Stimulated activated CD4-positive, alpha-beta T cell treated with anti-CD3 and anti-CD28 coated beads, Interleukin-15, amount 100 ng/mL, for 1 hour (primary cell): ENCODE measurements around the gene TANGO2.
A peak's percentile ranks its signal among the peaks of the same experiment; 100 is the strongest.

ENCODE experiments used
- DNase-seq, 2 donors: peaks; one replicate each; pipeline ENCODE4 v3.0.0-alpha.2; 2020; ENCODE audit warnings: low read depth in 1 of 2, low spot score in 1 of 2

Gene TANGO2

DNA sequence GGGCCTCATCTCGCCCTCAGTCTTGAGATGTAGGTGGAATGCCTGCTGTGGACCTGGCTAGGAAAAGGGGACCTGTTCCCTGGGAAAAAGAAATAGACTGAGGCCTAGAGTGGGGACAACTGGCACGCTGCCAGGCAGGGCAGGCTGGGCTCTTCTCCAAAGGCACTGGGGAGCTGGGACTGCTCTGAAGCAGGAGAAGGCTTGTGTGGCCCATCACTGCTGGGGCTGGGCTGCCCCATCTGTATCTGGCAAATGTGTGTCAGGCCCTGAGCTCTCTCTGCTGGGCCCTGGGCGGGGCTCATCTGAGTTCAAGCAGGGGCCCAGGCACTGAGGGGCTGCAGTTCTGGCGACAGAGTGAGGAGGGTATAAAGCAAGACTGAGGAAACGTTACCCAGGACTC is 37.2 kb upstream of the TANGO2 start:
- DNase-seq = no peak

DNA sequence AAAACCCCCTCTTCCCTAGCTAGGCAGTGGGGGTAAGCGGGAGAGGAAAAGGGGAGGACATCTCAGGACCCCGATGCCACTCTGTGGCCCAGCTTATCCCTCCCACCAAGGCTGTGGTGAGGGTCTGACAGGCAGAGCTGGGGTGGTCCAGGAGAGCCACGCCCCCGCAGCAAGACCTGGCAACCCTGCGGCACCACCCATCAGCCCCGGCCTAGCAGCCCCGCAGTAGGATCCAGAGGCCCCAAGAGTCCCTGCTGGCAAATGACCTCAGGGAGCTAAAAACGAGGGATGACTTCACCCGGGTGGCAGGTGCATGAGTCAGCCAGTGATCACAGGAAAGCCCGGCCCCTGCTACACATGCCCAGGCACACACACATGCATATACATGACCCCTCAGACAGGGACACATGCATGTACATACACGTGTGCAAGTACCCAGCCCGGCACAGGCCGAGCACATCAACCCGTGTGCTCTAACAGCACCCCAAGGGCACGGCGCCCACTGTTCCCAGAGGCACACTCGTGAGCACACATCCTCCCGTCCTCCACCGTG is 36.6 kb upstream of the TANGO2 start:
- DNase-seq = no peak

DNA sequence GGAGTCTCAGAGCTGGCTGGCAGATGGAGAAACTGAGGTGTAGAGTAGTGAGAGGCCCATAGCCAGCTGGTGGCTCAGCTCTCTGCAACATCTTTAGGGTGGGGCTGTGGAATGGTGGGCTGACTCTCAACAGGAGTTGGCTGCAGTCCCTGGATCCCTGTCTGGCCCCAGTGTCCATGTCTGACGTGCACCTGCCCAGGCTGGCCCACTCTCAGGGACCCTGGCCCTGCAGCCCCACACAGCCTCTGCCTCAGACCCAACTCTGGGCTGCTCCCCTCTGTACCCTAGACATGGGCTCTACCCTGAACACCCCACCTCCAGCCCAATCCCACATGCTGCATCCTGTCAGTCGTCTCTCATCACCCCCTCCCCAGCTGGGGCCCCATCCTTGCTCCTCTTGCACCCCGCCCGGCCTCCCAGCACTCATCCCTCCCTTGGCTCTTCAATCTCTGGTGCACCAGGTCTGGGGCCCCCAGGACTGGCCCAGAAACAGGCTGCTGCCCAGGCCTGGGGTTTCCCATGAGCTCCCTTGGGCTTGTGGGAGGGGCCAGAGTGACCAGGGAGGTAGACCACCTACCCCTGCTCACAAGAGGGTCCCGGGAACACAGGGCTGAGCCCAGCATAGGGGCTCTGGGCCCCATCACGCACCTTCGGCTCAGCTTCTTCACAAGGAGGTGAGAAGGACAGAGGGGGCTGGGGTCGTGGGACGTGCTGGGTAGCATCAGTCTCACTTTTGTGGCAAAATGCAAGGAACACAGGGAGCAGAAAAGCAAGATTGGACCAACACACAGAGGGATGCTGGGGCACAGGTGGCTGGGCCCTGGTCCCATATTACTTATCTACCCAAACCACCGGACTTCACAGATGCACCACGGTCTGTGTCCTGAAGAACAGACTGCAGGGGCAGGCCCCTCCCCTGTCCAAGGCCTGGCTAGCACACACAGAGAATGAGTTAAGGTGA is 35.8 kb upstream of the TANGO2 start:
- DNase-seq = no peak

DNA sequence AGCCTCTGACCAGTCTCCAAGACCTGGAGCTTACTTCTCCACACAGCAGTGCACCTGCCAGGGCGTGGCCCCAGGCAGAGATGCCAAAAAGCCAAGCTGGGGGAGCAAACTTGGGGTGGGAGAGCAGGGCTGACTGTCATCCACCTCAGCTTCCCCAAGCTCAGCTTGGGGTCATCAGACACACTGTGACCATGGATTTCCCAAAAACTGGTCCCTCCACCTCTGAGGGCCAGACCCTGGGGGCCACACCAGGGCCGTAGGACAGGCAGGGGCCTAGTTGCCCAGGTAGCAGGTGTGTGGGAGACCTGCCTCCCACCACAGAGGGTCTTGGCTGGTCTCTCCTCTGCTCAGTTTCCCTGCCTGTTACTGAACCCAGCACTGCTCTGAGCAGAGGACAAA is 34.9 kb upstream of the TANGO2 start:
- DNase-seq = no peak

DNA sequence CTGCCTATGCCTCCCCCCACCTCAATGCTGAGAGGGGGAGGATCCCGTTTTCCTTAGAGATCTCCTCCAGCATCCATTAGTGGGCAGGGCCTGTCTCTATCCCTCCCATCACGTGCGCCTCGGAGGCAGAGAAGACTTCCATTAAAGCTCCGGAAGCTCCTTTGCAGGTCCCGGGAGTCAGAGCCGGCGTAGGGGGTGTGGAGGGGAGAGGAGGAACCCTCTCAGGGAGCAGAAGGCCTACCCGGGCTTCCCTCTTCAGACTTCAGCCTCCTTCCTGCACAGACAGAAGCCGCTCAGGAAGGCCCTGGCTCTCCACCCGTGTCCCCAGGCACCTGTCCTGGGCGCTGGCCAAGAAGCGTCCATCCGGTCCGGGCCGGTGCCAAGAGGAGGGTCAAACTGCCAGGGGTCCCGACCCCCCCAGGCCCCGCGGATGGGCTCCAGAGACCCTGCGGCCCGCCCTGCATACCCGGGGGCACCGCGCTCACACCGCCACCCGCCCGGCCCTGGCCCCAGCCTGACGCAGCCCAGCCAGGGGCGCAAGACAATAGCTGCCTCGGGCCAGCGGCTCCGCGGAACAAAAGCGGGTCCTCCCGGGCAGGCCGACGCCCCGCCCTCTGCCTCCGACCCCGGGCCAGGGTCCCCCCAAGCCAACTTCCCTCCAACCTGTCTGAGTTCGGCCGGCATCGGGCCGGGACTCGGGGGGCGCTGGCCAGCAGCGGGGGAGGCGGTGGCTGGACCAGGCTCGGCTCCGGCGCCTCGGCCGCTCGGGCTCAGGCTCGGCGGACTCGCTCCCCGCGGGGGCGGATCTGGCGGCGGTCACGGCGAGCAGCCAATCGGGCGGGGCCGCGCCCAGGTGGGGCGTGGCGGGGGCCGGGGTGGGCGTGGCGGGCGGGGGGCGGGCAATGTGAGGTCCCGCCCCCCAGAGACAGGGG is 34.2 kb upstream of the TANGO2 start:
- DNase-seq = peak; percentile 45 to 47

DNA sequence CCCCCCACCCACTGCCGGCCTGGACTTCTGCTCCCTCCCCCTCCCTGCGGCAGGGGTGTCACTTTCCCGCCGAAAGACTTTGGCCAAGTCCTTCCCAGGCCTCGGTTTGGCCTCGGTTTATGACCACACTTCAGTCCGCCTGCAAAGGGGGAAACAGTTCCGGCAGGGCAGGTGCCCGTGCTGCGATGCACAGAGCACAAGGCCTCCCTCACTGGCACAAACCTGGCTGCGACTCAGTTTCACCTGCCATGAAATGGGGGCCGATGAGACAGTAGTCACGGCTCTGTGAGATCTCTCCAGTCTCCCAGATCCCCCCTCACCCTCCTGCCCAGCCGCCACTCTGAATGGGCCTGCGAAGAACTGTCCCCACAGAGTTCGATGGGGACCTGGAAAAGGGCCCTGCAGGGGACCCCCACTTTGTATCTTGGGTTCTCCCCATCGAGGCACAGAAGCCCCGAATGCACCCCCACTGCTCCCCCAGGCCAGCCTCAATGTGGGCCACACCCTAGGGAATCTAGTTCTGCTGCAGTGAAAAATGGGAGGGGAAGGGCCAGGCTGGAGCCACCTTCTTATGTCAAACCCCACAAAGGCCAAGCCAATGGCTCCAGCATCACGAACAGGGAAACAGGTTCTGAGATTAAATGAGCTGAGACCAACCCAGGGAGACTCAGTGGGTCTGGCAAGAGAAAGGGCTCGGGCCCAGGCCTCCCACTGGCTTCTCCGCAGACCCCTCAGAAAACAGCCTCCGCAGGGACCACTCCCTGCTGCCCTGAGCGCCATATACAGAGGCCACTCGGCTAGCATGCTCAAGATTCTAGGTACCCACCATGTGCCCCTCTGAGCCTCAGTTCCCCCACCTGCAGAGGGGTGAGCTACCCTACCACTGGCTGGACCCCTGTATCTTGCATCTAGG is 33.3 kb upstream of the TANGO2 start:
- no peak for DNase-seq

DNA sequence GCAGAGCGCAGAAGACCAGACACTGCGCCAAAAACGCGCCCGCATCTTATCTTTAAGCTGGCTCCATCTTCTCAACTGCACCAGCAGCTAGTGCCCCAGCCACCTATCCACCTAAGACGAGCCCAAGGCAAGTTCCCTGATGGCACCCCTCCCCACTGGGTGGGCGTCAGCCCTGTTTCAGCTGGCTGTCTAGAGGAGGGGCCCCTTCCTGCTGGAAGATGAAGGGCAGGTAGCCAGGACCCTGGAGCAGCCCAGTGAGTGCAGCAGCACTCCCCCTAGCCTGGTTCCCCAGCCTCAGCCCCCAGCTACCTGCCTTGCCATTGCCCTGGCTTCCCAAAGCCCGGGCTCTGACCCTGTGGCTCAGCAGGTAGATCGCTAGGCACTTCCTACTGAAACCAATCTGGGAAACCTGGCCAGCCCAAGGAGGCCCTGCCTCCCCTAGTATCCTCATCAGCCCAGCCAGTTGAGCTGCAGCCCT is 32.5 kb upstream of the TANGO2 start:
- DNase-seq = no peak

DNA sequence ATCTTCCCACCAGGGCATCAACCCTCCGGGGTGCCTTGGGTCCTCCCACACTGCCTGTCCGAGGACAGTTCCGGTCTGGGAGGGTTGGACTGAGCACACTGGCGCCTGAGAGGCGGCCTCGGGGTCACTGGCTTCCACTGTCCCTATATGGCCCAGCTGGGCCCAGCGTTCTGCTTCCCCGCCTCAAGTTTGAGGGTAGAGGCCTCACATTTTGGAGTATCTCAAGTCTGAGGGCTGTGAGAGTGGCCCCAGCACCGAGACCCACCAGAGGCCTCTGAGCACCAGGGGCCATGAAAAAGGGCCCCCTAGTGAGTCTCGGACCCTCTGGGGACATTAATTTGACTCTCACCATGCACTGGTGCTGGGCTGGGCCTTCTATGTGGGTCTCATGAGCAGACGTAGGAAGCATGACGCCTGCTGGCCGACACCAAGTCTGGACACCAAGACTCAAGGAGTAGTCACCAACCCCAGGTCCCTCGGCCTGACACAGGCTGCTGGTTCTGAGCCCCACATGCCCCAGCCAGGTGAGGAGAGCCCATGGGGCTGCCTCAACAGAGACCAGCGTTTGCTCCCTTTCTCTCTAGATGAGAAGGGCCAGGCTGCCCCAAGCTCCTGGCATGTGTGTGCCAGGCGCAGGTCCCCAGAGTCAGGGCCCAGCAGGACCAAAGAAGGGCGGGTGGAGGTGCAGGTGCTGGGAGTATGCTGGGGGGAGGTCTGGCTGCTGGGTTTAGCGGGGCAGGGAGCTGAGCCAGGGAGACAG is 31.8 kb upstream of the TANGO2 start:
- DNase-seq = no peak

DNA sequence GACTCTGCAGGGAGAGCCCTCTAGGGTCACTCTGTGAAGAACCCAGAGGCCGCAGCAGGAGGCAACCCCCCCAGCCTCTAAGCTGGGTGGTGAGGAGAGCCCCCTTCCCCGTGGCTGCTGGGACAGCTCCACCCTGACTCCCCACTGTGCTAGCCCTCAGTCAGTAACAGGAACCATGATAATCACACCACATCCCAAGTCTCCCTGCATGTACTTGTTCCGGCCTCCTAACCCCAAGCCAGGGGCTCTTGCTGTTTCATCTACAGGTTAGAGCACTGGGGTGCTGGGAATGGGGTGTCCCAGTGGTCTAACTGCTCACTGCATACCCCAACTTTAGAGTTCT is 31.2 kb upstream of the TANGO2 start:
- DNase-seq = no peak

DNA sequence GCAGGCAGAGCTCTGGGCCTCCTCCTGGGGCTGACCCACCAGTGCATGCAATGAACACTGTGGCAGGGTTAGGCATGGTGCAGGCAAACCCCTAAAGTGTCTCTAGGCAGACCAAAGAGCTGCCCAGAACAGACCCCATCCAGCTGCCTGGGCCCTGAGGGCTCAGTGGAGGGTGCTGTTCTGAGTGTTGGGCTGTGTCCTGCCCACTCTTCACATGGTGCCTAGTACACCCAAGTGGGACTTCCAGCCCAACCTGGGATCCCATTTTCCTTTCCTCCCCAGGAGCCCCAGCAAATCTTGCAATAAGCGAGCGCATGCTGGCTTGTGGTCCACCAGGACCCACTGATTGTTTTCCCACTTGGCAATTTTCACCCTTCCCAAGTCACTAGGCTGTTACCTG is 30.7 kb upstream of the TANGO2 start:
- DNase-seq = no peak

DNA sequence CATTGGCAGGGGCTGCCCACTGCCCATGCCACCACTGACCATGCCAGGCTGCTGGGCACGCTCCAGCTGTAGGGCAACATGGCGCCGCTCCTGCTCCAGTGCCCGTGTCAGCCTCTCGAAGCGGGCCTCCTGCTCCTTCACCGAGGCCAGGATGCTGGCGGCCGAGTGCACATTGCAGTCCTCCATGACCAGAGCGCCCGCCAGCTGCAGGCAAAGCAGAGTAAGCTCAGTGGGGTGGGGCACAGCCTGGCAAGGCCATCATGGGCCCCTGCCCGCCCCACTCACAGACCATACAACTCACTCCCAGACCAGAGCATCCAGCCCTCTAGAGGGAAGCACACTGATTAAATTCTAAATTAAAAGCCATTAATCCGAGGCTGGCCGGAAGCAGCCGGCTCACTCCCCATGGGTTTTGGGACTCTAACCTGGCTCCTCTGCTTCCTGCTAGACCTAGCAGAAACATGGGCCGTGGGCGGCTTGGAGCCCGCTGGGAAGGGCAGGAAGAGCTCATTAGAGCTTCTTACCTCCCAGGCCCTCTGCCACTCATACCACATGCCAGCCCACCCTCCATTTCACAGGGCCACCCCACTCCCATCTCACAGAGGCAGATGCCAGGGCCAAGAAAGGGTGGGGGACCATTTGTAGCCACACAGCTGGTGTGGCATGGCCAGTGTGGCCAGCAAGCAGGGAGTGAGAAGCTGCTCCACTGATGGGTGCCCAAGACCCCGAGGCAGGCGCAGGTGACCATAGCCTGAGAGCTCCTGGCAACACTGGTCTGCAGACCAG is 30.1 kb upstream of the TANGO2 start:
- no peak for DNase-seq

DNA sequence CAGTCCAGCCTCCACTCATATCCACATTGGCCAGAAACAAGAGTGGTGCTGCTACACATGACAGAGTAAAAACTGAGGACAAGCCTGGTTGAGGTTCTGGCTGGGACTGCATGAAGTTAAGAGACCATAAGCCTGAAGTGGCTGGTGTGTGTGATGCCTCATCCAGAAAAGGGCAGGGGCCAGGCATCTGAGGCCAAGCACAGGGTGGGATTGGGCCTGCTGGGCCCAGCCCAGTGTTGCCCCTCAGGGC is 29.6 kb upstream of the TANGO2 start:
- no peak for DNase-seq

DNA sequence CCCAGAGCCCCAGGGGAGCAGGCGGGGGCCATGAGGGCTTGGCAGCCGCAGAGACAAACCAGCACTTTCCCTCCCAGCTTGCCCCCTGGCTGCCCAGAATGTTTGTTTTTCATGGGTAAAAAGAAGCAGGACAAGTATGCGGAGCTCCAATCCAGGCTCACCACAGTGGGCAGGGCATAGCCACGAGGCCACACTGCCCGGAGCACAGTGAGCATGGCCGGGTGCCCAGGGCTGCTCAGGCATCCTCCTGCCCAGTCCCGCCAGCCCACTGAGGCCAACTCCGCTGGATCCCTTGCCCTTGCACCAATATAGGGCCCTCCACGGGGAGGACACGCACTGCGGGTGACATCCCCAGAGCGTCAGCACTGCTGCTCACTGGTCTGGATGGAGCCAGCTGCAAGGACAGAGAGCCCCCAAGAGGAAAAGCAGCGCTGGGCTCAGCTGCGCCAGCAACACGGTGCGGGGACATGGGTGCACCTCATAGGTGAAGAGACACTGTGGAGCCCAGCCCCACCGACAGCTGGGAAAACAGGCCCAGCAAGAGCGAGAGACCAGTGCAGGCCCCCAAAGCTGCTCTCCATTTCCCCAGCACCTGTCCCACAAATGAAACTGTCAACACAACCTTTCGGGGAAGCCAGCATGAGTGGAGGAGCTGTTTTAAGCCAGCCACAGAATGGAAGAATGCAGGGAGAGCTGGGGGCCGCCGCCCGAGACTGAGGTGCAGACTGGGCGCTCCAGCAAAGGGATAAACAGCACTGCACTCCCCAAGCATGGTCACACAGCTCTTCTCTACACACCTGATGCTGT is 29.1 kb upstream of the TANGO2 start:
- DNase-seq = no peak

DNA sequence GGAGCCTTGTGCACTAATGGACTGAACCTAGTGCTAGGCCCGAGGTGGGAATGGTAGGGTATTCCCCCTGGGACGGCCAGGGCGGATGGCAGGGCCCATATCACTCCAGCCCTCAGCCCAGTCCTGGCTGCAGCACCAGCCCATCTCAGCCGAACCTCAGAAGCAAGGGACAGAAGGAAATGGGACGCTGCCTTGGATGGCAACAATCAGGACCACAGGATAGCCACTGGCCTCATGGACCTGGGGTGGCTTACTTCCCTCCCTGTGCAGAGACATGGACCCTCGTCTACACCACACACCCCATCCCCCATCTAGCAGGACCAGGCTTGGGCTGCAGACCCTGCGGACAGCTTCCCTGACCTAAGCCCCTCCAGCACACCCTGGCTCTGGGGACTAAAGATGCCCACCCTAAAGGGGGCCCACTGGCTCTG is 28.4 kb upstream of the TANGO2 start:
- no peak for DNase-seq

DNA sequence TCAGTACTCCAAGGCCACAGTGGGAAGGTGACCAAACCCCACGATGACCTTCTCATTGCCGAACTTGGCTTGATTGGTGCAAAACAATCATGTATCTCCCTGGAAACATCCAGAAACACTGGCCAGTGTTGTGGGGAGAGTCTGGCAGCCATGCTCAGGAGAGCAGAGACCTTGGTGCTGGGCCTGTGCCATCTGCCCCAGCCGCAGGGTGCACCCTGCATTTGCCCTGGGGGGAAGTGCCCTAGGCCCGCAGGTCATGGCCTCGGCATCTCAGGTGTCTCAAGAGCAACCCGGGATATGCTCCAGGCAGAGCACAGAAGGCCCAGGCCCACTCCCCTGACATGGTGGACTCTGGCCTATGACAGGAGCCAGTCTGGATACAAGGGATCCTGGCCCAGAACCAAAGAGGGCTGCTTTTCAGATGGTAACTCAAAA is 28.0 kb upstream of the TANGO2 start:
- no peak for DNase-seq

DNA sequence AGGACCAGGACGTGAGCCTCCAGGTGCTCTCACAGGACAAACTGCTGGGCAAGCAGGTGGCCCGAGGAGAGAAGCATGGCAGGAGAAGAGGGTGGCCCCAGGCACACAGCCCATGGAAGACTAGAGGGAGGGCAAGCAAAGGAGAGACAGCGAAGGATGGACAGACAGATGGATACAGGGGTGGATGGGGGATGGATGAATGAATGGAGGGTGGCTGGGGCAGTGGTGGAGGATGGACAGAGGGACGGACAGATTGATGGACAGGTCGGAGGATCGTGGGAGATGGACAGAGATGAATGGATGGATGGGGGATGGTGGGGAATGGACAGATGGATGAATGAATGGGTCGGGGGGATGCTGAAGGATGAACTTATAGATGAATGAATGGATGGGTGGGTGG is 27.0 kb upstream of the TANGO2 start:
- no peak for DNase-seq

DNA sequence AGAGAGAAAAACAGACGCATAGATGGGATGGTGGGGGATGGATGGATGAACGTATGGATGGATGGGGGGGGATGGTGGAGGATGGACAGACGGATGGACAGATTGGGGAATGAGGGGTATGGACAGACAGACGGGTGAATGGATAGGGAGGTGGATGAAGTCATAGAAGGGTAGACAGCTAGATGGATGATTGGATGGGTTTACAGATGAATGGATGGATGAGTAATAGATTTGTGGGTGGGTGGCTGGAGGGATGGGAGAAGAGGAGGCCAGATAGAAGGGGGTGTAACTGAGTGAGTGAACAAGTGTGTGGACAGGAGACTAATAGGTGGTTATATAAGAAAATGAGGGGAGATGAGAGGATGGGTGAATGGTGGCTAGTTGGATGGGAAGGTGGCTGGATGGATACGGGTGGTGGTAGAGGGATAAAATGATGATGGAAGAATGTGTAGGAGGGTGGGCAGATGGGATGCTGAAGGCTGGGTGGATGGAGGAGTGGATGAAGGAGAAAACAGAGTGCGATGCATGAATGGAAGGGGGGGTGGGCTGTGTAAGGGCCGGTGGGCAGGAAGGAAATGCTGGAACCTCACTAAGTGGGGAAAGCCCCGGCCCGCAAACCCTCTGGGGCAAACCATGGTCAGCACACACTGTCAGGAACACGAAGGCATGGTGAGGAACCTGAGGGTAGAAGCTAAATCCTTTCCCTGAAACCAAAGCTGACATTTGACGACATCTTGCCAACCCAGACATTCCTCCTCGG is 25.9 kb upstream of the TANGO2 start:
- no peak for DNase-seq
